DND-41 (cell line): ENCODE measurements around the gene TRH.
"Not testable (repeated sequence)": the region's sequence is repeated elsewhere in the genome, so short reads cannot be mapped to it uniquely, and the experiment has no call there.

Experiments
- EZH2 ChIP-seq: IDR thresholded peaks from 3 replicates; pipeline ENCODE4 v1.6.1; 2012; ENCODE audit warnings: borderline replicate concordance, low read depth, mild to moderate bottlenecking, moderate library complexity, low read length, inconsistent platforms; ENCODE audit not compliant: severe bottlenecking
- TF ChIP-seq, protein P1 (sequence below): IDR thresholded peaks from 2 replicates; pipeline ENCODE4 v1.5.1; 2012; ENCODE audit warnings: borderline replicate concordance, low read length, moderate library complexity, mild to moderate bottlenecking; ENCODE audit not compliant: poor library complexity, severe bottlenecking; ENCODE audit errors: extremely low read depth

DNA sequence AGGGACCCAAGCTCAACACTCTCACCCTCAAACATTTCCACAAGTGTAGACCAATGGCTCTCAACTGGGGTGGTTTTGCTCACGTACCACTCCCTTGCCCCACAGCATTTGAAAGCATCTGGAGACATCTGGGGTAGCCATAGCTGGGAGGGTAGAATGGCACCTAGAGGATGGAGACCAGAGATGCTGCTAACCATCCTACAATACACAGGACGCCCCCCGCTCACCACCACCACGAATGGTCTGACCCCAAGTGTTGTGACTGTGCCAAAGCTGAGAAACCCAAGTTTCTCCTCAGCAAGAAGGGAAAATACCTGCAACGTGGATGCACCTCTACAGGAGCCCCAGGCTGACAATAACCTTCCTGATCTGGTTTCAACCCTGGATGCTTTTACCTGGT is 24.7 kb downstream of the TRH start:
- TF ChIP-seq, protein P1, sequence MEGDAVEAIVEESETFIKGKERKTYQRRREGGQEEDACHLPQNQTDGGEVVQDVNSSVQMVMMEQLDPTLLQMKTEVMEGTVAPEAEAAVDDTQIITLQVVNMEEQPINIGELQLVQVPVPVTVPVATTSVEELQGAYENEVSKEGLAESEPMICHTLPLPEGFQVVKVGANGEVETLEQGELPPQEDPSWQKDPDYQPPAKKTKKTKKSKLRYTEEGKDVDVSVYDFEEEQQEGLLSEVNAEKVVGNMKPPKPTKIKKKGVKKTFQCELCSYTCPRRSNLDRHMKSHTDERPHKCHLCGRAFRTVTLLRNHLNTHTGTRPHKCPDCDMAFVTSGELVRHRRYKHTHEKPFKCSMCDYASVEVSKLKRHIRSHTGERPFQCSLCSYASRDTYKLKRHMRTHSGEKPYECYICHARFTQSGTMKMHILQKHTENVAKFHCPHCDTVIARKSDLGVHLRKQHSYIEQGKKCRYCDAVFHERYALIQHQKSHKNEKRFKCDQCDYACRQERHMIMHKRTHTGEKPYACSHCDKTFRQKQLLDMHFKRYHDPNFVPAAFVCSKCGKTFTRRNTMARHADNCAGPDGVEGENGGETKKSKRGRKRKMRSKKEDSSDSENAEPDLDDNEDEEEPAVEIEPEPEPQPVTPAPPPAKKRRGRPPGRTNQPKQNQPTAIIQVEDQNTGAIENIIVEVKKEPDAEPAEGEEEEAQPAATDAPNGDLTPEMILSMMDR, result not testable (repeated sequence)
- not testable (repeated sequence) for TF ChIP-seq EZH2
